ENCODE measurements around the gene ANKRD31. TPM values are rescaled to one million over a fixed set of nuclear protein-coding genes. Genes with fewer than 3 reads are reported as not detected.

Gene ANKRD31
- total RNA-seq, 1 experiment from 2014 or later, result 0.11 TPM

GRCh38 chr5:75023368-75024159 lies 213.1 kb downstream of the ANKRD31 start:
- Histone ChIP-seq H3K4ac (ENCODE audit: low read depth, low read length) (no peak overlapping the region), H3K9ac (ENCODE audit: extremely low read depth, insufficient read length, low read length) (no peak overlapping the region), H3K27me3 (ENCODE audit: insufficient read depth, low read length) (no peaks in the 10 kb centered on the region), H4K8ac (replicated peaks; ENCODE audit: insufficient read length, low read depth, low read length) (no peak overlapping the region), H3K56ac (ENCODE audit: insufficient read length, low read depth, low read length) (no peak overlapping the region), H2AFZ (ENCODE audit: low read length) (no peak overlapping the region), H4K5ac (ENCODE audit: insufficient read length, low read depth, low read length) (no peak overlapping the region), H3K79me1 (ENCODE audit: insufficient read depth, low read depth, low read length, poor library complexity, severe bottlenecking) (no peaks in the 10 kb centered on the region), H3K4me2 (ENCODE audit: insufficient read depth, insufficient read length, low read length) (no peak overlapping the region), H2BK5ac (ENCODE audit: insufficient read length, low read length) (no peak overlapping the region), H2BK15ac (ENCODE audit: low read depth, low read length) (no peak overlapping the region), H3K27ac (ENCODE audit: insufficient read length, low read depth, low read length) (no peak overlapping the region), H3K23me2 (ENCODE audit: insufficient read length, low read depth, low read length, poor library complexity, severe bottlenecking) (no peaks in the 10 kb centered on the region), H3T11ph (ENCODE audit: low read length) (no peak overlapping the region), H2BK12ac (ENCODE audit: insufficient read length, low read depth, low read length) (no peak overlapping the region), H2BK20ac (ENCODE audit: low read depth, low read length, poor library complexity, severe bottlenecking) (no peak overlapping the region), H2AK5ac (ENCODE audit: insufficient read length, low read length) (no peak overlapping the region), H3K18ac (ENCODE audit: insufficient read length, low read depth, low read length) (no peak overlapping the region), H4K20me1 (ENCODE audit: control insufficient read depth, insufficient read depth, insufficient read length) (no peaks in the 10 kb centered on the region), H3K14ac (ENCODE audit: insufficient read depth, low read length) (no peak overlapping the region), H2BK120ac (ENCODE audit: low read depth, low read length, poor library complexity, severe bottlenecking) (no peak overlapping the region), H4K91ac (ENCODE audit: insufficient read length, low read depth, low read length) (no peak overlapping the region), H3K79me2 (ENCODE audit: insufficient read depth, low read length) (no peaks in the 10 kb centered on the region), H3K23ac (ENCODE audit: insufficient read length, low read depth, low read length) (no peak overlapping the region), H3K4me1 (ENCODE audit: insufficient read depth, low read length) (peaks cover 3% of the 10 kb centered on the region; the same call in 1 of the 2 replicates), H3K9me3 (ENCODE audit: control insufficient read depth, low read depth, low read length) (no peaks in the 10 kb centered on the region)
- no peak for DNase-seq
- Mint-ChIP-seq H3K4me1 (peaks cover 7 to 10% of the 10 kb centered on the region in 2 experiments), H3K27ac (peak overlapping the region in 1 of 3 experiments; percentile 53; a peak in 2 of 7 replicates), H3K9me3 (no peaks in the 10 kb centered on the region), H3K27me3 (ENCODE audit: low read depth) (no peaks in the 10 kb centered on the region), H3K36me3 (ENCODE audit: insufficient read depth in 1 of 3, low read depth in 3 of 3) (no peaks in the 10 kb centered on the region), H3K4me3 (no peak overlapping the region)
- TF ChIP-seq CTCF (conservative IDR thresholded peaks at IDR 0.05), result no peak
- WGBS (ENCODE audit: extremely low coverage, insufficient read length, low lambda C conversion rate), result no CpG with 5 or more reads among the region's 9 CpGs
